ENCODE data around the gene ZFAND6.

DNA sequence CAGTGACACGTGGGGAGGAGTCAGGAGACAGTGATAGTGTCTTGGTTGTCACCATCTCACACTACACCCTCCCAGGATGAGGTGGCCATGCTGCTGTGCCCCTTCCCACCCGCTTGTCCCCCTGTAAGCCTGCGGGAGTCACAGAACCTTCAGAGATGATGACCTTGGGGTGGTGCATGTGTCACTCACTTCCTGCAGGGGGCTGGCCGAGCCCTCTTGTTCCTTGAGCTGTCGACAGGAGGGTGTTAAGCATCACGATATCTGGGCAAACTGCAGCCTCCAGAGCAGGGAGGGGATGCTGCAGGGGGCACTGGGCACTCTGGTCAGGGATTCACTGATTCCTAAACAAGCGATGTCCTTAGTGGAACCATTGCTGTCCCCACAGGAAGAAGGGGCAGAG lies 121.0 kb downstream of the ZFAND6 start:
- TF ChIP-seq, protein P1, sequence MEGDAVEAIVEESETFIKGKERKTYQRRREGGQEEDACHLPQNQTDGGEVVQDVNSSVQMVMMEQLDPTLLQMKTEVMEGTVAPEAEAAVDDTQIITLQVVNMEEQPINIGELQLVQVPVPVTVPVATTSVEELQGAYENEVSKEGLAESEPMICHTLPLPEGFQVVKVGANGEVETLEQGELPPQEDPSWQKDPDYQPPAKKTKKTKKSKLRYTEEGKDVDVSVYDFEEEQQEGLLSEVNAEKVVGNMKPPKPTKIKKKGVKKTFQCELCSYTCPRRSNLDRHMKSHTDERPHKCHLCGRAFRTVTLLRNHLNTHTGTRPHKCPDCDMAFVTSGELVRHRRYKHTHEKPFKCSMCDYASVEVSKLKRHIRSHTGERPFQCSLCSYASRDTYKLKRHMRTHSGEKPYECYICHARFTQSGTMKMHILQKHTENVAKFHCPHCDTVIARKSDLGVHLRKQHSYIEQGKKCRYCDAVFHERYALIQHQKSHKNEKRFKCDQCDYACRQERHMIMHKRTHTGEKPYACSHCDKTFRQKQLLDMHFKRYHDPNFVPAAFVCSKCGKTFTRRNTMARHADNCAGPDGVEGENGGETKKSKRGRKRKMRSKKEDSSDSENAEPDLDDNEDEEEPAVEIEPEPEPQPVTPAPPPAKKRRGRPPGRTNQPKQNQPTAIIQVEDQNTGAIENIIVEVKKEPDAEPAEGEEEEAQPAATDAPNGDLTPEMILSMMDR (IDR thresholded peaks at IDR 0.05) = no peak
- no peak for TF ChIP-seq POLR2A (IDR thresholded peaks at IDR 0.05)

All from esophagus squamous epithelium (tissue), 4 donors.